Transverse colon (tissue), 4 donors: Measurements from ENCODE around the gene SKA1. TPM values are rescaled to one million over a fixed set of nuclear protein-coding genes. Genes with fewer than 3 reads are reported as not detected.

ENCODE experiments used
- DNase-seq: peaks from one replicate; pipeline ENCODE4 v3.0.0-alpha.2; 2019
- H3K27ac ChIP-seq, 4 donors: fragments of 200-600 bp; sonication (generic); 2 replicates each; pipeline ENCODE4 v1.5.1; 2016 to 2018; ENCODE audit warnings: inconsistent platforms in 4 of 4
- H3K27me3 ChIP-seq: fragments of 200-600 bp; sonication (generic); 2 replicates; pipeline ENCODE4 v1.5.1; 2017; ENCODE audit warnings: inconsistent platforms
- H3K36me3 ChIP-seq, 4 donors: fragments of 200-600 bp; sonication (generic); 2 replicates each; pipeline ENCODE4 v1.5.1; 2017 to 2019; ENCODE audit warnings: inconsistent platforms in 4 of 4
- H3K4me1 ChIP-seq, 4 donors: fragments of 200-600 bp; sonication (generic); 2 replicates each; pipeline ENCODE4 v1.5.1; 2017 to 2020; ENCODE audit warnings: inconsistent platforms in 4 of 4
- H3K4me3 ChIP-seq, 4 donors: fragments of 200-600 bp; sonication (generic); 1 replicate in 1 of 4; 2 replicates in 3 of 4; pipeline versions ENCODE4 v1.5.1 to v1.6.1; 2017 to 2019; ENCODE audit warnings: inconsistent platforms in 4 of 4
- H3K9me3 ChIP-seq, 2 donors: fragments of 200-600 bp; sonication (generic); 2 replicates each; pipeline ENCODE4 v1.5.1; 2017 to 2019; ENCODE audit warnings: inconsistent platforms in 2 of 2
- CTCF ChIP-seq, 5 experiments: fragments of 200-600 bp in 3 of 5; fragments of 450-650 bp in 2 of 5; sonication (generic) in 3 of 5; IDR thresholded peaks; 1 replicate in 2 of 5; 2 replicates in 3 of 5; pipeline ENCODE4 v1.5.1; 2016 to 2017; ENCODE audit warnings: antibody characterized with exemption in 5 of 5, inconsistent platforms in 3 of 5, mild to moderate bottlenecking in 2 of 5, moderate library complexity in 1 of 5
- EP300 ChIP-seq: sonication (generic); formaldehyde crosslinking; IDR thresholded peaks from one replicate; pipeline ENCODE4 v1.6.1; 2017; ENCODE audit warnings: antibody characterized with exemption, low read depth
- POLR2A ChIP-seq: fragments of 450-650 bp; IDR thresholded peaks from one replicate; pipeline ENCODE4 v1.6.1; 2016; ENCODE audit warnings: antibody characterized with exemption, mild to moderate bottlenecking, moderate library complexity
- POLR2AphosphoS5 ChIP-seq, 3 donors: sonication (generic); formaldehyde crosslinking; IDR thresholded peaks; one replicate each; pipeline ENCODE4 v1.6.1; 2016; ENCODE audit warnings: antibody characterized with exemption in 3 of 3
- WGBS, 2 donors: methylation state at CpG; one replicate each; pipeline ENCODE4 v1.1.5; 2018; ENCODE audit warnings: low coverage in 1 of 2; 5-methylcytosine and 5-hydroxymethylcytosine counted together
- in situ Hi-C, 4 donors: fragments of 200-750 bp; cut with MboI; loops; one replicate each; pipeline versions ENCODE4 v1.15.0 to v1.15.1; 2017; ENCODE audit warnings: low sequenced_read_pairs in 3 of 4, low pct_ligation_motif_present in 1 of 4, low pct_unique_long_range_greater_than_20kb in 1 of 4
- intact Hi-C: fragments of 100-400 bp; cut with DNase I; formaldehyde crosslinking; loops from one replicate; pipeline ENCODE4 v1.15.1; 2023; ENCODE audit warnings: low total_unique reads
- total RNA-seq, 4 donors: library from RNA; depleted of rRNA; stranded (reverse); fragments of >200 nt; gene quantifications; one replicate each; pipeline ENCODE4 v1.1.0, GENCODE V29; 2016

SKA1 gene
- total RNA-seq, 4 donors from 2014 or later: 0.14 to 4.2 TPM; not detected in 2

- Histone ChIP-seq H3K36me3 (no peaks in the 10 kb centered on the region), H3K27me3 (no peaks in the 10 kb centered on the region), H3K27ac (no peak overlapping the region), H3K4me3 (no peak overlapping the region), H3K4me1 (no peaks in the 10 kb centered on the region), H3K9me3 (peaks cover 5 to 8% of the 10 kb centered on the region in 2 donors)
- TF ChIP-seq POLR2AphosphoS5 (IDR thresholded peaks at IDR 0.05) (no peak), POLR2A (no peak), EP300 (no peak), CTCF (IDR thresholded peaks at IDR 0.05) (no peak)
- intact Hi-C loops (no loop called here), in situ Hi-C loops (no loop called here)
- WGBS, 2 donors: 61 to 93% methylated on average over 2 of the region's 2 CpGs
- DNase-seq: no peak
Measured at GRCh38 chr18:50418650-50419049, 43.8 kb downstream of the SKA1 start.

GRCh38 chr18:50422286-50422898 is 47.5 kb downstream of the SKA1 start:
- no peak overlapping the region for H3K27ac ChIP-seq
- no peak for DNase-seq
- TF ChIP-seq CTCF (IDR thresholded peaks at IDR 0.05) (no peak), POLR2A (no peak), EP300 (no peak), POLR2AphosphoS5 (IDR thresholded peaks at IDR 0.05) (no peak)
- intact Hi-C loops (no loop called here), in situ Hi-C loops (no loop called here)
- H3K9me3 ChIP-seq: peaks cover 5 to 8% of the 10 kb centered on the region in 2 donors
- no peaks in the 10 kb centered on the region for H3K4me1 ChIP-seq
- WGBS, 2 donors: 77 to 81% methylated on average over 2 of the region's 2 CpGs
- no peak overlapping the region for H3K4me3 ChIP-seq
- no peaks in the 10 kb centered on the region for H3K36me3 ChIP-seq
- no peaks in the 10 kb centered on the region for H3K27me3 ChIP-seq

- Histone ChIP-seq H3K27ac (no peak overlapping the region), H3K9me3 (no peaks in the 10 kb centered on the region), H3K36me3 (no peaks in the 10 kb centered on the region), H3K4me3 (no peak overlapping the region), H3K4me1 (no peaks in the 10 kb centered on the region), H3K27me3 (no peaks in the 10 kb centered on the region)
- no peak for DNase-seq
- intact Hi-C loops: no loop called here
- WGBS, 2 donors: 28 to 32% methylated on average over 6 to 7 of the region's 7 CpGs
- in situ Hi-C loops: no loop called here
- TF ChIP-seq POLR2AphosphoS5 (IDR thresholded peaks at IDR 0.05): no peak
- no peak for TF ChIP-seq CTCF (IDR thresholded peaks at IDR 0.05)
- TF ChIP-seq EP300: no peak
- no peak for TF ChIP-seq POLR2A
Measured at GRCh38 chr18:50424877-50425690, 50.2 kb downstream of the SKA1 start.

- no peak for DNase-seq
- no peaks in the 10 kb centered on the region for H3K9me3 ChIP-seq
- H3K36me3 ChIP-seq: no peaks in the 10 kb centered on the region
- WGBS, 2 donors: 65 to 67% methylated on average over 1 of the region's 1 CpG
- TF ChIP-seq POLR2AphosphoS5 (IDR thresholded peaks at IDR 0.05) (no peak), EP300 (no peak), CTCF (IDR thresholded peaks at IDR 0.05) (no peak), POLR2A (no peak)
- H3K4me1 ChIP-seq: no peaks in the 10 kb centered on the region
- in situ Hi-C loops (no loop called here), intact Hi-C loops (no loop called here)
- H3K4me3 ChIP-seq: no peak overlapping the region
- no peaks in the 10 kb centered on the region for H3K27me3 ChIP-seq
- H3K27ac ChIP-seq: no peak overlapping the region
Measured at GRCh38 chr18:50427896-50428295, 53.0 kb downstream of the SKA1 start.
